C4-2B (cell line): ENCODE data around the gene SLC48A1.

Experiments used
- CTCF ChIP-seq: fragments of 450-650 bp; conservative IDR thresholded peaks from 2 replicates; pipeline ENCODE4 v1.5.1; 2017; ENCODE audit warnings: mild to moderate bottlenecking
- ZFX ChIP-seq: fragments of 450-650 bp; IDR thresholded peaks from 2 replicates; pipeline ENCODE4 v1.6.1; 2017

GRCh38 chr12:47731723-47732122 is 41.3 kb upstream of the SLC48A1 start:
- TF ChIP-seq CTCF (no peak), ZFX (no peak)
